Liver (tissue), 9 donors: Measurements from ENCODE around the gene LHFPL3. TPM values are rescaled to one million over a fixed set of nuclear protein-coding genes. Genes with fewer than 3 reads are reported as not detected.

Source experiments
- DNase-seq: peaks from one replicate; pipeline ENCODE4 v3.0.0-alpha.2; 2017; ENCODE audit warnings: low spot score
- H3K27ac ChIP-seq, 2 donors: one replicate each; pipeline ENCODE4 v1.7.0; 2013; ENCODE audit warnings: inconsistent platforms in 2 of 2, low read length in 2 of 2, control low read depth in 1 of 2, low read depth in 1 of 2, mild to moderate bottlenecking in 1 of 2
- H3K27me3 ChIP-seq, 4 donors: one replicate each; pipeline versions ENCODE4 v1.6.1 to v1.7.0; 2013; ENCODE audit warnings: low read length in 3 of 4, inconsistent platforms in 1 of 4, mild to moderate bottlenecking in 1 of 4, moderate library complexity in 1 of 4; ENCODE audit not compliant: control insufficient read depth in 4 of 4, insufficient read depth in 4 of 4
- H3K36me3 ChIP-seq, 4 donors: one replicate each; pipeline versions ENCODE4 v1.6.1 to v1.7.0; 2013; ENCODE audit warnings: low read length in 3 of 4, mild to moderate bottlenecking in 3 of 4, low read depth in 1 of 4, moderate library complexity in 1 of 4; ENCODE audit not compliant: control insufficient read depth in 4 of 4, insufficient read depth in 3 of 4
- H3K4me1 ChIP-seq, 4 donors: one replicate each; pipeline versions ENCODE4 v1.6.1 to v1.7.0; 2013; ENCODE audit warnings: low read length in 3 of 4, mild to moderate bottlenecking in 3 of 4, moderate library complexity in 1 of 4; ENCODE audit not compliant: control insufficient read depth in 4 of 4, insufficient read depth in 4 of 4
- H3K4me3 ChIP-seq, 3 donors: one replicate each; pipeline versions ENCODE4 v1.6.1 to v1.7.0; 2013; ENCODE audit warnings: low read length in 3 of 3, control low read depth in 1 of 3, low read depth in 1 of 3, mild to moderate bottlenecking in 1 of 3
- H3K9ac ChIP-seq, 2 donors: one replicate each; pipeline ENCODE4 v1.7.0; 2013; ENCODE audit warnings: low read length in 2 of 2, mild to moderate bottlenecking in 2 of 2, moderate library complexity in 2 of 2, control low read depth in 1 of 2, low read depth in 1 of 2
- H3K9me3 ChIP-seq, 4 donors: one replicate each; pipeline versions ENCODE4 v1.6.1 to v1.7.0; 2013; ENCODE audit warnings: low read length in 3 of 4; ENCODE audit not compliant: control insufficient read depth in 4 of 4
- EGR1 ChIP-seq, 2 donors: IDR thresholded peaks; 2 replicates each; pipeline ENCODE4 v1.6.1; 2016 to 2018; ENCODE audit warnings: antibody characterized with exemption in 2 of 2, low read depth in 2 of 2
- FOXA1 ChIP-seq: IDR thresholded peaks from 2 replicates; pipeline ENCODE4 v1.6.1; 2016; ENCODE audit warnings: antibody characterized with exemption
- FOXA2 ChIP-seq: IDR thresholded peaks from 2 replicates; pipeline ENCODE4 v1.6.1; 2016; ENCODE audit warnings: antibody characterized with exemption
- GABPA ChIP-seq, 2 donors: IDR thresholded peaks in 1 of 2; conservative IDR thresholded peaks in 1 of 2; 2 replicates each; pipeline ENCODE4 v1.6.1; 2016; ENCODE audit warnings: antibody characterized with exemption in 2 of 2, mild to moderate bottlenecking in 1 of 2, moderate library complexity in 1 of 2
- HNF4A ChIP-seq, 2 donors: conservative IDR thresholded peaks; 2 replicates each; pipeline ENCODE4 v1.6.1; 2016; ENCODE audit warnings: antibody characterized with exemption in 2 of 2, mild to moderate bottlenecking in 2 of 2
- HNF4G ChIP-seq: IDR thresholded peaks from 2 replicates; pipeline ENCODE4 v1.6.1; 2016; ENCODE audit warnings: antibody characterized with exemption
- JUND ChIP-seq, 2 donors: IDR thresholded peaks; 2 replicates each; pipeline ENCODE4 v1.6.1; 2016; ENCODE audit warnings: antibody characterized with exemption in 2 of 2
- NR2F2 ChIP-seq: IDR thresholded peaks from 2 replicates; pipeline ENCODE4 v1.6.1; 2016; ENCODE audit warnings: antibody characterized with exemption
- RAD21 ChIP-seq, 2 donors: IDR thresholded peaks; 2 replicates each; pipeline ENCODE4 v1.6.1; 2016; ENCODE audit warnings: antibody characterized with exemption in 2 of 2, mild to moderate bottlenecking in 2 of 2
- RXRA ChIP-seq, 2 donors: IDR thresholded peaks; 2 replicates each; pipeline ENCODE4 v1.6.1; 2017 to 2018; ENCODE audit warnings: antibody characterized with exemption in 2 of 2, mild to moderate bottlenecking in 1 of 2
- SP1 ChIP-seq: IDR thresholded peaks from 2 replicates; pipeline ENCODE4 v1.6.1; 2018; ENCODE audit warnings: antibody characterized with exemption, mild to moderate bottlenecking
- TAF1 ChIP-seq: conservative IDR thresholded peaks from 2 replicates; pipeline ENCODE4 v1.6.1; 2016; ENCODE audit warnings: antibody characterized with exemption, mild to moderate bottlenecking
- YY1 ChIP-seq: IDR thresholded peaks from 2 replicates; pipeline ENCODE4 v1.6.1; 2016; ENCODE audit warnings: antibody characterized with exemption, mild to moderate bottlenecking
- WGBS: extraction: QIAGEN DNeasy Blood & Tissue Kit; methylation state at CpG from one replicate; pipeline ENCODE4 v1.1.7; 2013; 5-methylcytosine and 5-hydroxymethylcytosine counted together
- polyA plus RNA-seq, 2 donors: library from polyadenylated mRNA; stranded (reverse) in 1 of 2; unstranded in 1 of 2; fragments of 200-250 nt in 1 of 2; fragments of >200 nt in 1 of 2; fragmentation: Nextera tagmentation in 1 of 2; extraction: Ambion mirVana in 1 of 2; gene quantifications; one replicate each; pipeline versions ENCODE4 v1.2.1 to v1.2.3, GENCODE V29; 2013 to 2015
- total RNA-seq, 2 donors: library from RNA; depleted of rRNA; stranded (reverse); fragments of >200 nt; gene quantifications; one replicate each; pipeline ENCODE4 v1.2.3, GENCODE V29; 2014
- TF ChIP-seq, protein P1 (sequence below): IDR thresholded peaks from 2 replicates; pipeline ENCODE4 v1.6.1; 2016; ENCODE audit warnings: antibody characterized with exemption
- TF ChIP-seq, protein P2 (sequence below): IDR thresholded peaks from 2 replicates; pipeline ENCODE4 v1.6.1; 2016; ENCODE audit warnings: antibody characterized with exemption
- TF ChIP-seq, protein P3 (sequence below): IDR thresholded peaks from 2 replicates; pipeline ENCODE4 v1.6.1; 2016; ENCODE audit warnings: antibody characterized with exemption
- TF ChIP-seq, protein P4 (sequence below): IDR thresholded peaks from 2 replicates; pipeline ENCODE4 v1.6.1; 2016; ENCODE audit warnings: antibody characterized with exemption, mild to moderate bottlenecking
- TF ChIP-seq, protein P5 (sequence below): fragments of 150-350 bp; IDR thresholded peaks from 2 replicates; pipeline ENCODE4 v1.5.1; 2017; ENCODE audit warnings: improper control_type of control experiment, low read depth, low read length; ENCODE audit not compliant: missing input control
- donor health status: healthy.
- donor health status: healthy.
- donor health status: healthy.
- donor health status: healthy.
- donor health status: healthy.

LHFPL3 gene
- total and polyA plus RNA-seq, 4 donors = not detected

DNA sequence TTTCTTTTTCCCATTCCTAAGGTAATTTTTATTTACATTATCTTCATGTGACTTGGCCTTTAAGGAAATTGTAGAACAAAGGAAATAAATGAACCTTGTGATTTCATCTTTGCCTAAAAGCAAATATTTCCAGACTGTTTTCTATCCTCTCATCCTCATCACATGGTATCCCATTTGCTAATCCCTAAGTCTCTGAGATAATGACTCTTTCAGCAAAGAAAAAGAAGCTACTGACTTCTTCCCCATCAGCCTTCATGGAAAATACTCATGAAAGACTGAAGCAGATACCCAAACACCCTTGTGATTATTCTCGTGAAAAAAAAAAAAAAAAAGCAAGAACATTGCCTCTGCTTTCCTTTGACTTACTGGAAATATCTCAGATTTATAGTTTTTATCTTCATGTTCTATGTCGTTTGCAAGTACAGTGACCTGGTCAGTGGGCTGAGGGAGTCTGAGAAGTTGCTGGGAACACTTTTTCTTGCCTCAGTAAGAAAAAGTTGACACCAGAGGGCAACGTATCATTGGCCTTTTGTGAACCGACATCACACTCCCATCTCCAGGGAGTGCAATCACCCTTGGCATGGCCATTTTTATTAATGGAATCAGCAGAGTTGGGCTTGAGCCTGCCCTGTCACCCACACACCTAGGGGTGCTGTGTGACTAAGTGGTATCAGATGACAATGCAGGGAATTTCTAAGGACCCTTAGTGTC lies 439.6 kb downstream of the LHFPL3 start:
- TF ChIP-seq, protein P1, sequence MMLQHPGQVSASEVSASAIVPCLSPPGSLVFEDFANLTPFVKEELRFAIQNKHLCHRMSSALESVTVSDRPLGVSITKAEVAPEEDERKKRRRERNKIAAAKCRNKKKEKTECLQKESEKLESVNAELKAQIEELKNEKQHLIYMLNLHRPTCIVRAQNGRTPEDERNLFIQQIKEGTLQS = no peak
- TF ChIP-seq, protein P2, sequence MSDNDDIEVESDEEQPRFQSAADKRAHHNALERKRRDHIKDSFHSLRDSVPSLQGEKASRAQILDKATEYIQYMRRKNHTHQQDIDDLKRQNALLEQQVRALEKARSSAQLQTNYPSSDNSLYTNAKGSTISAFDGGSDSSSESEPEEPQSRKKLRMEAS = no peak
- TF ChIP-seq SP1 = no peak
- TF ChIP-seq HNF4G = no peak
- H3K36me3 ChIP-seq = no peaks in the 10 kb centered on the region
- H3K4me1 ChIP-seq = no peaks in the 10 kb centered on the region
- H3K27ac ChIP-seq = no peak overlapping the region
- H3K9ac ChIP-seq = no peak overlapping the region
- H3K9me3 ChIP-seq = no peaks in the 10 kb centered on the region
- H3K4me3 ChIP-seq = no peak overlapping the region
- DNase-seq = no peak
- WGBS = 29% methylated on average over 4 of the region's 4 CpGs
- H3K27me3 ChIP-seq = no peaks in the 10 kb centered on the region

DNA sequence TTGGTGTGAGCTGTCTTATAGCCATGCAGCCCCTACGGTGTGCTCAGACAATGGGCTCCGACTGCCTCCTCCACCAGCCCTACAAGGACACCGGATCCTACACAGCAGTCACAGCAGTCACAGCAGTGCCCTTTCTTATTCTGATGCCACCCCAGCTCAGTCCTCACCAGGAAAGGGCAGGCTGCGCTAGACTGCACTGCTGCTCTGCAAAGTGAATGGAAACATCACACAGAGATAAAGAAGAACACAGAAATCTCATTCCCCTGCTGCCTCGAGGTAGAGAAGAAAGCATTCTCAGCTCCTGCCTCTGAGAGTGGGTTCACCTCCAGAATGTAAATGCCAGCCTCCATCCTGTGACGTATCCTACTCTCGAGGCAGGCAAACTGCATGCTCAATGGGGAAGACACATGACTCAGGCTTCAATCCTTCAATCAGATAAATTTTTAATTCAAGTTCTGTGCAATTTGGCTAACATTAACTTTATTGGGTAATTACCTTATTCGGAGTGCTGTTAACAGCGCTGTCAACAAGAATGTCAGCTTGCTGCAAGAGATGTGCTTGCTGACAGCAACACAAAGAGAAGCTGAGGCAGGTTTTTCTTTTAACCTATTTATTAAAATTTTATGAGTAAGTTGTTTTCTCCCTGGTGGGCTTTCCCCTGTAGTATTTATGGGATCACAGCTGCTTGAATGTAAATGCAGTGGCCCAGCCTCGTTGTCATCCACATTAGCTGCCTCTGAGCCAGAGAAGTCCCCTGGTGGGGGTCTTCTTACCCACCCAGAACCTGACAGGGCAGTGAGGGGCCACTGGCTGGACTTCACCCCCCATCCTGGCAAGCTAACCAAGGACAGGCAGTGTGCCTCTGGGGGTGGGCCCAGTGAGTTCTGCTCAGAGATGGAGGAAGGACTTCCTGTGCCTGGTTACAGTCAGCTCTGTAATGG lies 444.3 kb downstream of the LHFPL3 start:
- no peak for DNase-seq
- no peaks in the 10 kb centered on the region for H3K36me3 ChIP-seq
- H3K9ac ChIP-seq = no peak overlapping the region
- no peak overlapping the region for H3K27ac ChIP-seq
- H3K4me3 ChIP-seq = no peak overlapping the region
- 43% methylated on average over 10 of the region's 10 CpGs for WGBS
- no peak for TF ChIP-seq FOXA1
- no peak for TF ChIP-seq HNF4G
- TF ChIP-seq RAD21 (IDR thresholded peaks at IDR 0.05) = no peak
- TF ChIP-seq, protein P3, sequence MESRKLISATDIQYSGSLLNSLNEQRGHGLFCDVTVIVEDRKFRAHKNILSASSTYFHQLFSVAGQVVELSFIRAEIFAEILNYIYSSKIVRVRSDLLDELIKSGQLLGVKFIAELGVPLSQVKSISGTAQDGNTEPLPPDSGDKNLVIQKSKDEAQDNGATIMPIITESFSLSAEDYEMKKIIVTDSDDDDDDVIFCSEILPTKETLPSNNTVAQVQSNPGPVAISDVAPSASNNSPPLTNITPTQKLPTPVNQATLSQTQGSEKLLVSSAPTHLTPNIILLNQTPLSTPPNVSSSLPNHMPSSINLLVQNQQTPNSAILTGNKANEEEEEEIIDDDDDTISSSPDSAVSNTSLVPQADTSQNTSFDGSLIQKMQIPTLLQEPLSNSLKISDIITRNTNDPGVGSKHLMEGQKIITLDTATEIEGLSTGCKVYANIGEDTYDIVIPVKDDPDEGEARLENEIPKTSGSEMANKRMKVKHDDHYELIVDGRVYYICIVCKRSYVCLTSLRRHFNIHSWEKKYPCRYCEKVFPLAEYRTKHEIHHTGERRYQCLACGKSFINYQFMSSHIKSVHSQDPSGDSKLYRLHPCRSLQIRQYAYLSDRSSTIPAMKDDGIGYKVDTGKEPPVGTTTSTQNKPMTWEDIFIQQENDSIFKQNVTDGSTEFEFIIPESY = no peak
- TF ChIP-seq FOXA2 = no peak
- no peak for TF ChIP-seq RXRA (IDR thresholded peaks at IDR 0.05)
- TF ChIP-seq NR2F2 = no peak
- TF ChIP-seq EGR1 (IDR thresholded peaks at IDR 0.05; ENCODE audit: low read depth in 2 of 2) = no peak
- TF ChIP-seq, protein P4, sequence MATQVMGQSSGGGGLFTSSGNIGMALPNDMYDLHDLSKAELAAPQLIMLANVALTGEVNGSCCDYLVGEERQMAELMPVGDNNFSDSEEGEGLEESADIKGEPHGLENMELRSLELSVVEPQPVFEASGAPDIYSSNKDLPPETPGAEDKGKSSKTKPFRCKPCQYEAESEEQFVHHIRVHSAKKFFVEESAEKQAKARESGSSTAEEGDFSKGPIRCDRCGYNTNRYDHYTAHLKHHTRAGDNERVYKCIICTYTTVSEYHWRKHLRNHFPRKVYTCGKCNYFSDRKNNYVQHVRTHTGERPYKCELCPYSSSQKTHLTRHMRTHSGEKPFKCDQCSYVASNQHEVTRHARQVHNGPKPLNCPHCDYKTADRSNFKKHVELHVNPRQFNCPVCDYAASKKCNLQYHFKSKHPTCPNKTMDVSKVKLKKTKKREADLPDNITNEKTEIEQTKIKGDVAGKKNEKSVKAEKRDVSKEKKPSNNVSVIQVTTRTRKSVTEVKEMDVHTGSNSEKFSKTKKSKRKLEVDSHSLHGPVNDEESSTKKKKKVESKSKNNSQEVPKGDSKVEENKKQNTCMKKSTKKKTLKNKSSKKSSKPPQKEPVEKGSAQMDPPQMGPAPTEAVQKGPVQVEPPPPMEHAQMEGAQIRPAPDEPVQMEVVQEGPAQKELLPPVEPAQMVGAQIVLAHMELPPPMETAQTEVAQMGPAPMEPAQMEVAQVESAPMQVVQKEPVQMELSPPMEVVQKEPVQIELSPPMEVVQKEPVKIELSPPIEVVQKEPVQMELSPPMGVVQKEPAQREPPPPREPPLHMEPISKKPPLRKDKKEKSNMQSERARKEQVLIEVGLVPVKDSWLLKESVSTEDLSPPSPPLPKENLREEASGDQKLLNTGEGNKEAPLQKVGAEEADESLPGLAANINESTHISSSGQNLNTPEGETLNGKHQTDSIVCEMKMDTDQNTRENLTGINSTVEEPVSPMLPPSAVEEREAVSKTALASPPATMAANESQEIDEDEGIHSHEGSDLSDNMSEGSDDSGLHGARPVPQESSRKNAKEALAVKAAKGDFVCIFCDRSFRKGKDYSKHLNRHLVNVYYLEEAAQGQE = no peak
- TF ChIP-seq, protein P5, sequence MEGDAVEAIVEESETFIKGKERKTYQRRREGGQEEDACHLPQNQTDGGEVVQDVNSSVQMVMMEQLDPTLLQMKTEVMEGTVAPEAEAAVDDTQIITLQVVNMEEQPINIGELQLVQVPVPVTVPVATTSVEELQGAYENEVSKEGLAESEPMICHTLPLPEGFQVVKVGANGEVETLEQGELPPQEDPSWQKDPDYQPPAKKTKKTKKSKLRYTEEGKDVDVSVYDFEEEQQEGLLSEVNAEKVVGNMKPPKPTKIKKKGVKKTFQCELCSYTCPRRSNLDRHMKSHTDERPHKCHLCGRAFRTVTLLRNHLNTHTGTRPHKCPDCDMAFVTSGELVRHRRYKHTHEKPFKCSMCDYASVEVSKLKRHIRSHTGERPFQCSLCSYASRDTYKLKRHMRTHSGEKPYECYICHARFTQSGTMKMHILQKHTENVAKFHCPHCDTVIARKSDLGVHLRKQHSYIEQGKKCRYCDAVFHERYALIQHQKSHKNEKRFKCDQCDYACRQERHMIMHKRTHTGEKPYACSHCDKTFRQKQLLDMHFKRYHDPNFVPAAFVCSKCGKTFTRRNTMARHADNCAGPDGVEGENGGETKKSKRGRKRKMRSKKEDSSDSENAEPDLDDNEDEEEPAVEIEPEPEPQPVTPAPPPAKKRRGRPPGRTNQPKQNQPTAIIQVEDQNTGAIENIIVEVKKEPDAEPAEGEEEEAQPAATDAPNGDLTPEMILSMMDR = no peak
- no peak for TF ChIP-seq YY1
- TF ChIP-seq SP1 = no peak
- TF ChIP-seq, protein P2 = no peak
- no peak for TF ChIP-seq JUND (IDR thresholded peaks at IDR 0.05)
- TF ChIP-seq, protein P1 = no peak
- TF ChIP-seq GABPA (IDR thresholded peaks at IDR 0.05 in 1 of 2, conservative IDR thresholded peaks at IDR 0.05 in 1 of 2) = no peak
- no peak for TF ChIP-seq TAF1
- TF ChIP-seq HNF4A (conservative IDR thresholded peaks at IDR 0.05) = no peak
- H3K4me1 ChIP-seq = no peaks in the 10 kb centered on the region
- H3K27me3 ChIP-seq = no peaks in the 10 kb centered on the region
- no peaks in the 10 kb centered on the region for H3K9me3 ChIP-seq
